Activated CD4-positive, alpha-beta memory T cell treated with anti-CD3 and anti-CD28 coated beads for 36 hours (primary cell): ENCODE data around the gene ADAM33. TPM values are rescaled to one million over a fixed set of nuclear protein-coding genes. Genes with fewer than 3 reads are reported as not detected.

Experiments
- CTCF ChIA-PET: fragments of 350-600 bp; sonication (Branson Sonifier 250); formaldehyde crosslinking; loops from one replicate; lab custom pipeline; 2021; ENCODE audit warnings: antibody characterized with exemption, inconsistent platforms; lab: Charles Lee
- POLR2A ChIA-PET: fragments of 350-600 bp; sonication (Branson Sonifier 250); formaldehyde crosslinking; loops from one replicate; lab custom pipeline; 2021; ENCODE audit warnings: antibody characterized with exemption; lab: Charles Lee
- DNase-seq: peaks from one replicate; pipeline ENCODE4 v3.0.0-alpha.2; 2020
- H3K27ac Mint-ChIP-seq: one replicate; pipeline ENCODE4 v1.8.0; 2021; ENCODE audit warnings: mixed read lengths
- H3K27me3 Mint-ChIP-seq: one replicate; pipeline ENCODE4 v1.8.0; 2021; ENCODE audit warnings: mixed read lengths
- H3K36me3 Mint-ChIP-seq: one replicate; pipeline ENCODE4 v1.8.0; 2021; ENCODE audit warnings: mixed read lengths
- H3K4me1 Mint-ChIP-seq: one replicate; pipeline ENCODE4 v1.8.0; 2021; ENCODE audit warnings: low read depth, mixed read lengths
- H3K4me3 Mint-ChIP-seq: one replicate; pipeline ENCODE4 v1.8.0; 2021; ENCODE audit warnings: mild to moderate bottlenecking, mixed read lengths
- H3K9me3 Mint-ChIP-seq: one replicate; pipeline ENCODE4 v1.8.0; 2021; ENCODE audit warnings: mixed read lengths
- intact Hi-C: fragments of 100-400 bp; cut with micrococcal nuclease; formaldehyde crosslinking; loops from one replicate; pipeline ENCODE4 v1.15.1; 2023
- total RNA-seq, 2 experiments: library from RNA; stranded (reverse); gene quantifications; one replicate each; pipeline ENCODE4 v1.2.3, GENCODE V29; 2021

Gene ADAM33
- total RNA-seq, 2 experiments from 2014 or later: not detected

DNA sequence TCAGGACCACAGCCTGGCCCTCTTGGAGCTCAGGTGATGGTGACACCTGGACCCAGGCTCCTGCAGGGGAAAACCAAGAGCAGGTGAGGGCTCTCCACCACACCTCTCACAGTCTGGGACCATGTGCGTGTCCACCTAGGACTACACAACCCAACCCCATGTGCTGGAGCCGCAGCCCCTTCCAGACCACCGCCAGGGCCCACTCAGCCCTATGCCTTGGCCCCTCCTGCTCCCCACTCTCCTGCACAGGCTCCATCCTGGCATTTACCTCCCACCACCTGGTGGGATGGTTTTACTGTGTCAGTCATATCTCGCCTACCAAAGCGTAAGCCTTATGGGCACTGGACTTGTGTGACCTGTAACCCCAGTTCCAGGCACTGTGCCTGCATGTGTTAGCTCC is 13.1 kb upstream of the ADAM33 start:
- Mint-ChIP-seq H3K9me3 (peaks cover 3% of the 10 kb centered on the region), H3K27ac (no peak overlapping the region), H3K36me3 (no peaks in the 10 kb centered on the region), H3K4me1 (no peaks in the 10 kb centered on the region), H3K27me3 (no peaks in the 10 kb centered on the region), H3K4me3 (no peak overlapping the region)
- intact Hi-C loops: no loop called here
- no peak for DNase-seq
- ChIA-PET POLR2A (no interaction called here), CTCF (interaction anchor here (0.6 to 3.0 kb wide), 4 partner anchors 16 to 336 kb away, joined by 3 to 16 read pairs (median 4); no protein-coding TSS in a partner anchor)

DNA sequence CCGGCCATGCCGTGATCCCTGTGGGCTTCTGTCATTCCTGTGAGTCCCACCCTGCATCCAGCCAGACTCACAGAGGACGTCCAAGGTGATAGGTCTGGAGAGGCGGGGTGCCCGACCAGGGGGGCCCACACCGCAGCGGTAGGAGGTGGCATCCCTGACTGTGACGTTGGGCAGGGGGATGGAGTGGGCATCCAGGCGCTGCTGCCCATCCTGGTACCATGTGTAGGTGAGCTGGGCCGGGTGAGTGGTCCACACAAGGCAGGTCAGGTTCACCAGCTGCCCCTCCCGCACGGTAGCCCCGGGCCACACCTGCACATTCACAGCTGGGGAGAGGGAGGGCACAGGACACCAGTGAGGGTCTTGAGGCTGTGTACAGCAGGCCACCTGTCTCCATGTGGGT is 11.6 kb upstream of the ADAM33 start:
- Mint-ChIP-seq H3K4me3 (no peak overlapping the region), H3K27ac (no peak overlapping the region), H3K4me1 (no peaks in the 10 kb centered on the region), H3K27me3 (no peaks in the 10 kb centered on the region), H3K36me3 (no peaks in the 10 kb centered on the region), H3K9me3 (peaks cover 3% of the 10 kb centered on the region)
- DNase-seq: no peak
- POLR2A ChIA-PET: interaction anchor here (0.5 kb wide), 1 partner anchor 55 kb away, joined by 3 read pairs; no protein-coding TSS in a partner anchor
- intact Hi-C loops: no loop called here
- CTCF ChIA-PET: interaction anchor here (1.3 to 3.0 kb wide), 2 partner anchors 16 to 17 kb away, joined by 7 to 16 read pairs; no protein-coding TSS in a partner anchor

DNA sequence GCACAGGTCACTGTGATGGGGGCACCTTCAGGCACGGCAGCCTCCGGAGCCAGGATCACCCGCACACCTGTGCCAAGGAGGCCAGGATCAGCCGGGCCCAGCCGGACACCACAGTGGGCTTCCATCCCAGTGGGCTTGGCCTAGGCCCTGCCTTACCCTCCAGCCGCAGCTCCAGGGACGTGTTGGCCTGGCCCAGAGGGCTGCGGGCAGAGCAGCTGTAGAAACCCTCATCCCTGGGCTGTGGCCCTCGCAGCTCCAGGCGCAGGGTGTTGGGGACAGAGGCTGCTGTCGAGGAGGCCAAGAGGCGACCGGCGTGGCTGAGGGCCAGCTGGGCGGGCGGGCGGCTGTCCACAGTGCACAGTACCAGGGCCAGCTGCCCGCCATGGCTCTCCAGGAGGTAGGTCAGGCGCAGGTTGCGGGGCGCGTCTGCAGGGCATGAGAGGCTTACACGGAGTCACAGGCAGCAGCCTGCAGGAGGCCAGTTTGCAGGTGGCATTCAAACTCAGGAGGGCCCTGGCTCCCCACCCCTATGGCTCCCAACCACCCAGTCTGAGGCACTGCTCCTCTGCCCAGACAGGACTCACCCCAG is 11.0 kb upstream of the ADAM33 start:
- intact Hi-C loops: no loop called here
- ChIA-PET POLR2A (no interaction called here), CTCF (interaction anchor here (1.3 to 1.8 kb wide), 2 partner anchors 16 to 18 kb away, joined by 7 read pairs; no protein-coding TSS in a partner anchor)
- Mint-ChIP-seq H3K4me3 (no peak overlapping the region), H3K9me3 (peaks cover 3% of the 10 kb centered on the region), H3K27ac (no peak overlapping the region), H3K4me1 (no peaks in the 10 kb centered on the region), H3K36me3 (no peaks in the 10 kb centered on the region), H3K27me3 (no peaks in the 10 kb centered on the region)
- DNase-seq: no peak

DNA sequence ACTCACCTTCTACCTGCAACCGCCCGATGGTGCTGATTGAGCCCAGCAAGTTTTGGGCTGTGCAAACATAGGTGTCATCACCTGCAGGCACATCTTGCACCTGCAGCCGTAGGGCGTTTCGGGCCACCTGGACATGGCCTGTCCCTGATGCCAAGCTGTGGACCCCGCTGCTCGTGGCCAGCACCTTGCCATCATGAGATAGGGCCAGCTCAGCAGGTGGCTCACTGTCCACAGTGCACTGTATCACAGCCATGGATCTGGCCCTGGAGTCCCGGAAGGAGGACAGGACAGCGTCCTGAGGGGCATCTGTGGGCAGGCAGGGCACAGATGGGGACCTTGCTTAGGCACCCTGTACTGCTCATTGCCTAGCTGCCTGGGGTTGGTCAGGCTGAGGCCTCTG is 10.1 kb upstream of the ADAM33 start:
- POLR2A ChIA-PET: no interaction called here

DNA sequence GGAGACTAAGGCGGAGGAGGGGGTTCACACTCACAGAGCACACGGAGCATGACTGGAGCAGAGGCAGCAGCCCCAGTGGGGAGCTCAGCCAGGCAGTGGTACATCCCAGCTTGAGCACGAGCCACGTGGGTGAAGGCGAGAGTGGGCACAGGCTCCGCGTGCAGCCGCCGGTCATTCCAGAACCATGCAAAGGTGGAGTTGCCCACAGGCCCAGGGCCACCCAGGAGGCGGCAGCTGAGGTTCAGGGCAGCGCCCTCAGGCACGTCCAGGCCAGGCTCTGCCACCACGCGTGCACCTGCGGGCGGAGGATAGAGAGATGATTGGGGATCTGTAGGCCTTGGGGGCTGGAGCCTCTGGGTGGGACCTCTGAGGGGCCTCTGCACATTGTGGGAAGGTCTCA is 9.5 kb upstream of the ADAM33 start:
- intact Hi-C loops: no loop called here
- H3K4me1 Mint-ChIP-seq: no peaks in the 10 kb centered on the region
- H3K9me3 Mint-ChIP-seq: peaks cover 1% of the 10 kb centered on the region
- peaks cover 2% of the 10 kb centered on the region for H3K27me3 Mint-ChIP-seq
- H3K4me3 Mint-ChIP-seq: no peak overlapping the region
- POLR2A ChIA-PET: no interaction called here
- no peaks in the 10 kb centered on the region for H3K36me3 Mint-ChIP-seq
- no peak for DNase-seq
- H3K27ac Mint-ChIP-seq: no peak overlapping the region
- CTCF ChIA-PET: interaction anchor here (1.8 kb wide), 1 partner anchor 15 kb away, joined by 7 read pairs; no protein-coding TSS in a partner anchor

More for the DNA sequence above, 10.1 kb upstream of the ADAM33 start:
- Mint-ChIP-seq H3K9me3 (peaks cover 3% of the 10 kb centered on the region), H3K27me3 (peaks cover 2% of the 10 kb centered on the region), H3K36me3 (no peaks in the 10 kb centered on the region), H3K4me1 (no peaks in the 10 kb centered on the region), H3K27ac (no peak overlapping the region), H3K4me3 (no peak overlapping the region)
- CTCF ChIA-PET: interaction anchor here (1.8 kb wide), 1 partner anchor 15 kb away, joined by 7 read pairs; no protein-coding TSS in a partner anchor
- DNase-seq: no peak
- intact Hi-C loops: no loop called here

DNA sequence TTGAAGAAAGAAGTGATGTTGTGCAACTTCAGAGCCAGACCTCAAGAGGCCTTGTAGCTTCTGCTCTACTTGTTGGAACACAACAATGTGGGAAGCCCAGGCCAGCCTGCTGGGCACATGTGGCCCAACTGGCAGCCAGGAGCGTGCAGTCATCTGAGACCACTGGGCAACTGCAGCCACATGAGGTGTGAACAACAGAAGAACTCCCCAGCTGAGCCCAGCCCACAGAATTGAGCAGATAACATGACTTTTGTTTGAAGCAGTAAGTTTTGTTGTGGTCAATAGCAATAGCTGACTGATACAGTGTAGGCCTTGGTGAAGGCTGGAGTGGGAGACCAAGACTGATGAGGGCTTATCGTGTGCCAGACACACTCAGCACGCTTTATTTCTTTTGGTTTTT is 8.6 kb upstream of the ADAM33 start:
- no peak for DNase-seq
- no peak overlapping the region for H3K4me3 Mint-ChIP-seq
- no peaks in the 10 kb centered on the region for H3K4me1 Mint-ChIP-seq
- intact Hi-C loops: no loop called here
- ChIA-PET CTCF (no interaction called here), POLR2A (no interaction called here)
- H3K36me3 Mint-ChIP-seq: no peaks in the 10 kb centered on the region
- no peaks in the 10 kb centered on the region for H3K9me3 Mint-ChIP-seq
- H3K27me3 Mint-ChIP-seq: peaks cover 7% of the 10 kb centered on the region
- H3K27ac Mint-ChIP-seq: no peak overlapping the region

DNA sequence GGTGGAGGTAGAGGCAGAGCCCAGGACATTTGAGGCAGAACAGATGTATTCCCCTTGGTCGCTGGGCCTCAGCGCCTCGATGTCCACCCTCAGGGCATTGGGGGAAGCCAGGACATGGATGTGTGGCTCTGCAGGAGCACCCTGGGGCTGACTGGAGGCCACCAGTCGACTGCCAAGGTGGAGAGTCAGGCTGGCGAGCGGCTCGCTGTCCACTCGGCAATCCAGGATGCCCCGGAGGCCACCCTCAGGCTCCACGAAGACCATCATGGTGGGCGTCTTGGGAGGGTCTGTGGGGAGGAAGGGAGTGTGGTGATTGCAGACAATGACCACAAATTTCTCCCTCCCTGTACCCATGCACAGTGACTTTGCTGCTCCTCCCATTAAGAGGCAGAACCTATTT is 8.2 kb upstream of the ADAM33 start:
- no peak for DNase-seq
- no peak overlapping the region for H3K4me3 Mint-ChIP-seq
- no peaks in the 10 kb centered on the region for H3K4me1 Mint-ChIP-seq
- intact Hi-C loops: no loop called here
- H3K36me3 Mint-ChIP-seq: no peaks in the 10 kb centered on the region
- peaks cover 9% of the 10 kb centered on the region for H3K27me3 Mint-ChIP-seq
- CTCF ChIA-PET: interaction anchor here (1.3 to 2.0 kb wide), 2 partner anchors 13 to 21 kb away, joined by 3 to 6 read pairs; no protein-coding TSS in a partner anchor
- H3K27ac Mint-ChIP-seq: no peak overlapping the region
- POLR2A ChIA-PET: no interaction called here
- no peaks in the 10 kb centered on the region for H3K9me3 Mint-ChIP-seq

DNA sequence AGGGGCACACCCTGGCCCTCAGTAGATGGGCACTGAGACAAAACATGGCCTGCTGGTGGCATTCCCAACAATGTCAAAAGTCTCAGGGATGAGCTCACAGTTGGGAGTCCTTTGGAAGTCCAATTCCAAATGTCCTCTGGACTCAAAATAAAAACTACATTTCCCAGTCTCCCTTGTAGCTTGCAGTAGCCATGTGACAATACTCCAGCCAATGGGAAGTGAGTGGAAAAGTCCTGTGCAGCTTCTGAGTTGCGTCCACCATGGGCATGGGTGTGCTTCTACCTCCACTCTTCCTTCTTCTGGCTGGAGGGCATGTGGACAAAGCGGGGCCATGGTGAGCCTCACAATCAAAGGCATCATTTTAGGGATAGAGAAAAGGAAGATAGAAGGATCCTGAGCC is 5.8 kb upstream of the ADAM33 start:
- intact Hi-C loops: no loop called here
- Mint-ChIP-seq H3K9me3 (no peaks in the 10 kb centered on the region), H3K4me1 (no peaks in the 10 kb centered on the region), H3K27me3 (peaks cover 13% of the 10 kb centered on the region), H3K4me3 (no peak overlapping the region), H3K36me3 (no peaks in the 10 kb centered on the region), H3K27ac (no peak overlapping the region)
- ChIA-PET CTCF (interaction anchor here (1.4 to 1.5 kb wide), 3 partner anchors 10 to 61 kb away, joined by 4 to 9 read pairs (median 4); no protein-coding TSS in a partner anchor), POLR2A (interaction anchor here (0.7 kb wide), 1 partner anchor 18 kb away, joined by 3 read pairs; no protein-coding TSS in a partner anchor)
- DNase-seq: no peak

DNA sequence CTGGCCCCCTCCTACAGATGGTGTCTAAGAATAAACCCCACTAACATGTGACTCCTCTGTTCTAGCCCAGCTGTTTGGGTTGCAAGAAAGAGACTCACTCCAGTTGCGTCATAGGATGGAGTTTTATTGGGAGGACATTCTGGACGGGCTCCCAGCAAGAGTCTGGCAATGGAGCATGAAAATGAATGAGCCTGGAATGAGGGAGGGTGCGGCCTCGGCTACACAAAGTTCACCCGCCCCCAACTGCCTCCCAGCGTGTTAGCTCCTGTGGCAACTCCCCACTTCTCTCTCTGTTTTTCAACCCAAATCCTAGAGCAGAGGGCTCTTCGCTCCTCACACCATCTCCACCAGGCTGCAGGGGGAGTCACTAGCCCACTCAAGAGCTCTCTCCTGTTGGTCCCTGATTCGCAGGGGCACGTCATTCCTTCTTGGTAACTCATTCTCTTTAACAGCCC is 5.1 kb upstream of the ADAM33 start:
- Mint-ChIP-seq H3K4me1 (no peaks in the 10 kb centered on the region), H3K4me3 (no peak overlapping the region), H3K36me3 (no peaks in the 10 kb centered on the region), H3K9me3 (no peaks in the 10 kb centered on the region), H3K27ac (no peak overlapping the region), H3K27me3 (peaks cover 16% of the 10 kb centered on the region)
- ChIA-PET POLR2A (interaction anchor here (0.7 kb wide), 1 partner anchor 19 kb away, joined by 3 read pairs; no protein-coding TSS in a partner anchor), CTCF (interaction anchor here (1.4 to 1.5 kb wide), 3 partner anchors 10 to 62 kb away, joined by 4 to 9 read pairs (median 4); no protein-coding TSS in a partner anchor)
- DNase-seq: no peak
- intact Hi-C loops: no loop called here

DNA sequence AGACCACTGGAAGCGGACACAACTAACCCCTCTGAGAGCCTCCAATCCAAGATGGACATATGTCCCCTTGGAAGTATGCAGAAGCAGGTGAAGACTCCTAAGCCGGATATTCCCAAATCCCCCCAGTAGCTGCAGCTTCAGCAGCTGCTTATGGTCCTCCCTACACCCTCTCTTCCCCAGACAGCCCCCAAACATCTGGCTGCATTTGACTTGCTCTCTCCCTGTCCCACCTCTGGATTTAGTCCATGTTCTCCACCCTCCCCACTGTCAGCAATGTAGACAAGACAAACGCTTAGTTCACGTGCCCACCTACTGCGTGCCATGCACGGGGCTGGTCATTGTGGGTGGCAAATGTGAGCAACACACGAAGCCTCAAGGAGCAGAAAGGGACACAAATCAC is 4.6 kb upstream of the ADAM33 start:
- Mint-ChIP-seq H3K27ac (no peak overlapping the region), H3K36me3 (no peaks in the 10 kb centered on the region), H3K27me3 (peaks cover 16% of the 10 kb centered on the region)

DNA sequence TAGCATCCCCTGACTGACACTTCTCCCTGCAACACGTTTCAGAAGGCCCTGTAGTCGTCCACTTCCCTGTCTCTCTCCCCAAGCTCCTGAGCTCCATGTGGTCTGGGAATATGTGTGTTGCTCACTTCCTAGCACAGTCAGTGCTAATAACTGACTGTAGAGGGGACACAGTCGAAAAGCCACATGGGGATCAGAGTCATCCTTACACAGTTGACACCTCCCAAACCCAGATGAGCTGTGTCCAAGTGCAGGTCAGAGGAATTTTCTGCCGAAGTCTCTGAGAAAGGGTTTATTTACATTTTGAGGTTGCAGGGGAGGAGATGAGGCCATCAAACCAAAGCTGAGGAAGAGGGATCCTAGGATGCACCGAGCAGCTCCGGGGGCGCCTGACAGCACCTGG is 3.5 kb upstream of the ADAM33 start:
- no peaks in the 10 kb centered on the region for H3K9me3 Mint-ChIP-seq
- ChIA-PET CTCF (interaction anchor here (1.3 to 2.0 kb wide), 2 partner anchors 9 to 26 kb away, joined by 3 to 6 read pairs; no protein-coding TSS in a partner anchor), POLR2A (interaction anchor here (0.5 kb wide), 1 partner anchor 146 kb away, joined by 3 read pairs; no protein-coding TSS in a partner anchor)
- no peaks in the 10 kb centered on the region for H3K36me3 Mint-ChIP-seq
- DNase-seq: no peak
- H3K27me3 Mint-ChIP-seq: peaks cover 26% of the 10 kb centered on the region
- intact Hi-C loops: no loop called here
- no peak overlapping the region for H3K4me3 Mint-ChIP-seq
- no peak overlapping the region for H3K27ac Mint-ChIP-seq
- no peaks in the 10 kb centered on the region for H3K4me1 Mint-ChIP-seq

More for the DNA sequence above, 4.6 kb upstream of the ADAM33 start:
- Mint-ChIP-seq H3K9me3 (no peaks in the 10 kb centered on the region), H3K4me3 (no peak overlapping the region), H3K4me1 (no peaks in the 10 kb centered on the region)
- CTCF ChIA-PET: interaction anchor here (1.4 to 2.0 kb wide), 3 partner anchors 10 to 63 kb away, joined by 4 to 6 read pairs (median 4); no protein-coding TSS in a partner anchor
- POLR2A ChIA-PET: no interaction called here
- no peak for DNase-seq
- intact Hi-C loops: no loop called here

DNA sequence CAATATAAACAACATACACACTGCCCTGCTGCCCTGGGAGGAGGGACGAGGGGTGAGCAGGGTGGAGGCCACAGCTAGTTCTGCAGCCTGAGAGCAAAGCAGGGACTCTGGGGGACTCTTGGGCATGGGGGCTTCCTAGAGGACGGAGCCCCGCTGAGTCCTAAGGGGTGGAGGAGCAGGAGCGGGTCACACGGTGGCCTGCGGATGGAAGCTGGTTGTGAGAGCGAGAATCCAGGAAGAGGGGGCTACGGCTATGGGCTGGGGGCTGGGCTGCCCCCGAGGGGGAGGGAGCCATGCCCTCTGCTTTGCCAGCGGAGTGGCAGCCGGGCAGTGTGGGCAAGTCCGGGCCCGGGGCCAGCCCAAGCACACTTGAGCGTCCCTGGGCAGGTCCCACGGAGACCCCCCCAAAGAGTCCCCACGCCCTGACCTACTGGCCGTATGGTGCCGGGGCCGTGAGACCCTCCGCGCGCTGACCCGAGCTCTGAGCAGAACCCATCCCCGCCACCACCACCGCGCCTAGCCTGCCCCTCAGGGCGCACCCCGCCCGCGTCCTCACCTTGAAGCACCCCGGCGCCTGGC is 369 bp downstream of the ADAM33 start:
- intact Hi-C loops: no loop called here
- ChIA-PET POLR2A (no interaction called here), CTCF (no interaction called here)
- Mint-ChIP-seq H3K4me3 (no peak overlapping the region), H3K27me3 (peaks cover 39% of the 10 kb centered on the region), H3K27ac (no peak overlapping the region), H3K9me3 (no peaks in the 10 kb centered on the region), H3K36me3 (no peaks in the 10 kb centered on the region), H3K4me1 (no peaks in the 10 kb centered on the region)
- DNase-seq: no peak
